Caki2 (cell line): ENCODE results near the gene TMEM236. TPM values are rescaled to one million over a fixed set of nuclear protein-coding genes. Genes with fewer than 3 reads are reported as not detected.

Source experiments
- DNase-seq: peaks from one replicate; pipeline ENCODE4 v3.0.0-alpha.2; 2015; ENCODE audit warnings: low read depth
- in situ Hi-C: cut with HindIII; loops from 2 replicates; pipeline ENCODE4 v1.10.0; 2016; ENCODE audit warnings: low sequenced_read_pairs, low pct_unique_long_range_greater_than_20kb, mixed read lengths
- total RNA-seq: library from RNA; depleted of rRNA; stranded (reverse); fragments of >200 nt; shearing (Covaris generic); gene quantifications from 2 replicates; pipeline ENCODE4 v1.2.3, GENCODE V29; 2014; ENCODE audit warnings: low replicate concordance

The TMEM236 gene
- total RNA-seq, 1 experiment from 2014 or later, result 0.14 TPM

DNA sequence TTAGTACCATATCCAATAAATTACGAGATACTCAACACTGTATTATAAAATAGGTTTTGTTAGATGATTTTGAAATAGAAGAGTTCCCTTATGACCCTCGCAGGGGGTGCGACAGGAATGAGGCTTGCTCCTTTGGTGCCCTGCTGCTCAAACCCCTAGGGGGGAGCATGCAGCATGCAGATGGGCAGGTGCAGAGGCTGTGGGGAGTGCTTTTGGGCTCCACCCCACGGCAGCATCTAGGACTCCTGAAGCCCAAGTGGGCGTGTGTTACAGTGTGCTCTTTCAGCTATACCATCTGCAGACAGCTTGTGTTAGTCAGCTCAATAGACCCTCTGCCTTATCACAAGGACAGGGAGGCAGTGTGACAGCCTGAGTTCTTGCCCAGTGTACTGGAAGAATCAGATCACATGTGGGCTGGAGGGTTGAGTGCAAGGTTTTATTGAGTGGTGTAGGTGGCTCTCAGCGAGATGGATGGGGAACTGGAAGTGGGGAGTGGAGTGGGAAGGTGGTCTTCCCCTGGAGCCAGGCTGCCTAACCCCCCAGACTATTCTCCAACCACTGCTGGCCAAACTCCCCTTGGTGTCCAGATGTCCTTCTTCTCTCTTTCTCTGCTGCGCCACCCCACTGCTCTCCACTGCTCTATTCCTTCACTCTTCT, 54.0 kb downstream of the TMEM236 start:
- DNase-seq, result no peak
- in situ Hi-C loops, result no loop called here

- no peak for DNase-seq
- in situ Hi-C loops, result no loop called here
These were observed 57.2 kb downstream of the TMEM236 start, which contains the start of gene MRC1 for GRCh38 chr10:17808971-17809841. MRC1 (plus strand) TSS chr10:17809348; CDS start chr10:17809466, 118 bp downstream.

- DNase-seq, result no peak
- in situ Hi-C loops, result no loop called here
These were observed 59.3 kb downstream of the TMEM236 start for GRCh38 chr10:17811146-17811865.

- DNase-seq, result no peak
- in situ Hi-C loops, result no loop called here
These were observed 63.0 kb downstream of the TMEM236 start for GRCh38 chr10:17814973-17815372.

DNA sequence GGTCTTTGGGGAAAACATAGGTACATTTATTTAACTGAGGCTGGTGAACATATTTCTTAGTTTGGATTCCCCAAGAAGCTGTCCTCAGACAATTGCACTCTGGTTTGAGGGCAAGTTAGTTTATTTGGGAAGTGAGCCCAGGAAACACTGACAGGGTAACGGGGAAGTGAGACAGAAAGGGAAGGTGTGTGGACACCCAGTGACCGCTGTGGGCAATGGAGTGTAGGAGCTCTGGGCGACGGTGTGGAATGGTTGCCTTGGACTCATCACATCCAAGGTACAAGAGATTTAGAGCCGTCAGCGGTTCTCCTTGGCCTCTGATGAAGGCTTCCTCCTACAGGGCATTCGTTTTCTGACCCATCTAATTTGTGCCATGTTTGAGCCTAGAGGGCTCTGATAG, 64.2 kb downstream of the TMEM236 start:
- no peak for DNase-seq
- in situ Hi-C loops, result no loop called here

- in situ Hi-C loops, result no loop called here
- DNase-seq, result no peak
These were observed 65.3 kb downstream of the TMEM236 start for GRCh38 chr10:17817316-17817715.

GRCh38 chr10:17817790-17818189, 65.8 kb downstream of the TMEM236 start:
- in situ Hi-C loops, result no loop called here
- DNase-seq, result no peak

- in situ Hi-C loops, result no loop called here
- DNase-seq, result no peak
These were observed 67.8 kb downstream of the TMEM236 start for GRCh38 chr10:17819836-17820235.

DNA sequence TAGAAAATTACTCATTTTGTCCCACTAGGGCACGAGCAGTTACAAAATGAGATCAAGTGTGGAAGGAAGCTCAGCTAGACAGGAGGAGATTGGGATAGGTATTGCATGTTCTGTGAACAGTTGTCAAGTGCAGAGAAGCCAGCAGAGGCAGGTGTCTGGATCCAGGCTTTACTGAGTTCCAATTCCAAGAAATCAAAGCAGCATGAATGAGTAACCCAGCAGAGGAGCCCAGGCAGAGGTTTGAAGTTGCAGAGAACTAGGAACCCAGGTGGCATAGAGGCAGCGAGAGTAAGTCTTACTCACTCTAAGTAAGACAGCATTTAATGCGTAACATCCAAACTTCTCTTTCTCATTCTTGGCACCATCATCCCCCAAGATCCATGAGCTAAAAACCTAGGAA, 68.9 kb downstream of the TMEM236 start:
- in situ Hi-C loops, result no loop called here
- no peak for DNase-seq

GRCh38 chr10:17821893-17822292, 69.9 kb downstream of the TMEM236 start:
- in situ Hi-C loops, result no loop called here
- no peak for DNase-seq

GRCh38 chr10:17831341-17831740, 79.3 kb downstream of the TMEM236 start:
- in situ Hi-C loops, result no loop called here
- no peak for DNase-seq

DNA sequence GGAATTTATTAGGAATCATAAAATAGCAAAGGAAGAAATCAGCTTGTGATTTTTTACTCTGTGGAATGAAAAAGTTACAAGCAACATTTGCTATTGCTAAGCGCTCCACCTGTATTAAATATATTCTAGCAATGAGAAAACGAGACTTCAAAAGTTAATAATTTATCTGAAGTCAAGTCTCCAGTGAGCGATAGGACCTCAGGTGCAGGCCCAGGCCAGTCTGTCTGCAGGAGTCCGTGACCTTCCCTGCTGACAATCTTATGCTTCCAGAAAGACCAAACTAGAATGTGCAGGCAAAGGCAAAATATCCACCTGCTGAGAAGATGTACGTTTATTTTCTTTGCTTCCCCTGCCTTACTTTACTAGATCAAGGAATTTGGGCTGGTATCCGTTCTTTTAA, 79.9 kb downstream of the TMEM236 start:
- DNase-seq, result no peak
- in situ Hi-C loops, result no loop called here

- DNase-seq, result no peak
- in situ Hi-C loops, result no loop called here
These were observed 81.7 kb downstream of the TMEM236 start for GRCh38 chr10:17833656-17834055.

- peak; percentile 74 for DNase-seq
- in situ Hi-C loops, result no loop called here
These were observed 83.7 kb downstream of the TMEM236 start for GRCh38 chr10:17835688-17836087.

GRCh38 chr10:17836942-17837341, 84.9 kb downstream of the TMEM236 start:
- DNase-seq, result no peak
- in situ Hi-C loops, result no loop called here

- in situ Hi-C loops, result no loop called here
- DNase-seq, result no peak
These were observed 86.2 kb downstream of the TMEM236 start for GRCh38 chr10:17838080-17838648.

DNA sequence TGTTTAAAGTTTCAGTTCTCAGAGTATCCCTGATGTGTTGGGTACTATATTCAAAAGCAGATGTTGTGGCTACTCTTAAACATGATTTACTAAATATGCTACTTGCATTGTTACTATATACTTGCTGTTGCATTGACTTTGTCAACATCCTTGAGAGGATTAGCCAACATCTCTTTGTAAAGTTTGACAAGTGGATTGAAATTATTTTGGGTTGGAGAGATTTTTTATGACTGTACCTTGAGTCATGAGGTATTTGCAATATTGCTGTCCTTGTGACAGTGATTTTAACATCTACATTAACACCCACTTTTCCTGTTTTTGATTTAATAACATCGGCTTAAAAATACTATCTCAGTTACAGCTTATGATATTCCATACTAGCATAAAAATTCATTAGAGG, 89.0 kb downstream of the TMEM236 start:
- DNase-seq, result no peak
- in situ Hi-C loops, result no loop called here

GRCh38 chr10:17842641-17843040, 90.6 kb downstream of the TMEM236 start:
- DNase-seq, result no peak
- in situ Hi-C loops, result no loop called here
